GM23338 (cell line): Measurements from ENCODE around the gene EFTUD2. TPM values are rescaled to one million over a fixed set of nuclear protein-coding genes. Genes with fewer than 3 reads are reported as not detected.

Experiments
- ATAC-seq: fragments of 200-7000 bp; cut with Tn5 transposase; 3 replicates; pipeline ENCODE4 v1.9.1; 2020
- DNase-seq: peaks from one replicate; pipeline ENCODE4 v3.0.0-alpha.2; 2015; ENCODE audit warnings: low spot score
- H2AFZ ChIP-seq: fragments of 200-600 bp; sonication (generic); 2 replicates; pipeline ENCODE4 v1.8.0; 2016; ENCODE audit warnings: antibody characterized with exemption, mild to moderate bottlenecking, moderate library complexity
- H3F3A ChIP-seq: fragments of 200-600 bp; sonication (generic); replicated peaks from 2 replicates; pipeline ENCODE4 v1.8.0; 2017; ENCODE audit warnings: antibody characterized with exemption, mixed run types, low read depth
- H3K27ac ChIP-seq: fragments of 200-600 bp; sonication (generic); 2 replicates; pipeline ENCODE4 v1.6.1; 2016; ENCODE audit warnings: low read depth
- H3K27me3 ChIP-seq: fragments of 200-600 bp; sonication (generic); 2 replicates; pipeline ENCODE4 v1.8.0; 2016; ENCODE audit warnings: mild to moderate bottlenecking, mixed run types, moderate library complexity; ENCODE audit not compliant: insufficient read depth
- H3K36me3 ChIP-seq: fragments of 200-600 bp; sonication (generic); 2 replicates; pipeline ENCODE4 v1.8.0; 2016; ENCODE audit warnings: mild to moderate bottlenecking; ENCODE audit not compliant: insufficient read depth
- H3K4me1 ChIP-seq: fragments of 200-600 bp; sonication (generic); 2 replicates; pipeline ENCODE4 v1.8.0; 2016; ENCODE audit warnings: mild to moderate bottlenecking, moderate library complexity; ENCODE audit not compliant: insufficient read depth
- H3K4me2 ChIP-seq: fragments of 200-600 bp; sonication (generic); 2 replicates; pipeline ENCODE4 v1.7.1; 2017; ENCODE audit warnings: mixed run types
- H3K4me3 ChIP-seq: fragments of 200-600 bp; sonication (generic); 2 replicates; pipeline ENCODE4 v1.6.1; 2016; ENCODE audit warnings: mixed run types
- H3K79me2 ChIP-seq: fragments of 200-600 bp; sonication (generic); replicated peaks from 2 replicates; pipeline ENCODE4 v1.8.0; 2017; ENCODE audit warnings: mild to moderate bottlenecking; ENCODE audit not compliant: insufficient read depth
- H3K9me2 ChIP-seq: fragments of 200-600 bp; sonication (generic); 2 replicates; pipeline ENCODE4 v1.8.0; 2017; ENCODE audit not compliant: insufficient read depth
- H4K20me1 ChIP-seq: fragments of 200-600 bp; sonication (generic); replicated peaks from 2 replicates; pipeline ENCODE4 v1.8.0; 2017; ENCODE audit warnings: mild to moderate bottlenecking; ENCODE audit not compliant: insufficient read depth
- H3K27ac Mint-ChIP-seq: 2 replicates; pipeline ENCODE4 v1.8.0; 2020; ENCODE audit warnings: inconsistent platforms, mild to moderate bottlenecking, moderate library complexity, mixed read lengths
- H3K27me3 Mint-ChIP-seq: 3 replicates; pipeline ENCODE4 v1.8.0; 2022; ENCODE audit warnings: low read depth, mild to moderate bottlenecking, moderate library complexity, mixed read lengths, inconsistent platforms; ENCODE audit not compliant: insufficient read depth, poor library complexity
- H3K36me3 Mint-ChIP-seq: 3 replicates; pipeline ENCODE4 v1.8.0; 2021; ENCODE audit warnings: low read depth, mild to moderate bottlenecking, inconsistent platforms, moderate library complexity, mixed read lengths
- H3K4me1 Mint-ChIP-seq: 3 replicates; pipeline ENCODE4 v1.8.0; 2020; ENCODE audit warnings: mild to moderate bottlenecking, inconsistent platforms, mixed read lengths
- H3K4me3 Mint-ChIP-seq: 3 replicates; pipeline ENCODE4 v1.8.0; 2021; ENCODE audit warnings: moderate library complexity, mild to moderate bottlenecking, inconsistent platforms, mixed read lengths
- H3K9me3 Mint-ChIP-seq: 3 replicates; pipeline ENCODE4 v1.8.0; 2020; ENCODE audit warnings: moderate library complexity, mild to moderate bottlenecking, inconsistent platforms, mixed read lengths
- CREB1 ChIP-seq: fragments of 250-450 bp; sonication (Bioruptor Pico); IDR thresholded peaks from 2 replicates; pipeline ENCODE4 v1.5.0; 2020; ENCODE audit warnings: low read depth, mild to moderate bottlenecking, moderate library complexity
- ETS1 ChIP-seq: IDR thresholded peaks from 2 replicates; pipeline ENCODE4 v1.6.1; 2016; ENCODE audit warnings: antibody characterized with exemption
- EZH2 ChIP-seq: fragments of 200-600 bp; sonication (generic); IDR thresholded peaks from one replicate; pipeline ENCODE4 v1.8.0; 2017; ENCODE audit warnings: antibody characterized with exemption, mild to moderate bottlenecking, low read depth; ENCODE audit not compliant: unreplicated experiment
- EZH2phosphoT487 ChIP-seq: fragments of 200-600 bp; sonication (generic); IDR thresholded peaks from one replicate; pipeline ENCODE4 v1.8.1; 2018; ENCODE audit warnings: antibody characterized with exemption; ENCODE audit not compliant: unreplicated experiment
- JUNB ChIP-seq: IDR thresholded peaks from one replicate; pipeline ENCODE4 v1.6.1; 2016; ENCODE audit warnings: antibody characterized with exemption; ENCODE audit not compliant: unreplicated experiment
- POLR2AphosphoS5 ChIP-seq: IDR thresholded peaks from 2 replicates; pipeline ENCODE4 v1.6.1; 2016; ENCODE audit warnings: antibody characterized with exemption, low read depth
- STAT1 ChIP-seq: IDR thresholded peaks from one replicate; pipeline ENCODE4 v1.6.1; 2016; ENCODE audit warnings: antibody characterized with exemption; ENCODE audit not compliant: unreplicated experiment
- ZNF114 ChIP-seq: fragments of 250-450 bp; sonication (Bioruptor Pico); IDR thresholded peaks from 2 replicates; pipeline ENCODE4 v1.5.0; 2020; ENCODE audit warnings: mild to moderate bottlenecking, moderate library complexity
- ZNF331 ChIP-seq: fragments of 250-450 bp; sonication (Bioruptor Pico); IDR thresholded peaks from 2 replicates; pipeline ENCODE4 v1.5.0; 2020; ENCODE audit warnings: low read depth, mild to moderate bottlenecking, moderate library complexity
- ZNF462 ChIP-seq: fragments of 250-450 bp; sonication (Bioruptor Pico); IDR thresholded peaks from 2 replicates; pipeline ENCODE4 v1.5.0; 2020; ENCODE audit warnings: mild to moderate bottlenecking, moderate library complexity
- polyA plus RNA-seq: library from polyadenylated mRNA; unstranded; fragments of >200 nt; fragmentation: Nextera tagmentation; extraction: Ambion mirVana; gene quantifications from 2 replicates; pipeline ENCODE4 v1.2.1, GENCODE V29; 2016
- total RNA-seq: library from RNA; depleted of rRNA; stranded (reverse); fragments of >200 nt; shearing (Covaris generic); gene quantifications from 2 replicates; pipeline ENCODE4 v1.2.3, GENCODE V29; 2014
- TF ChIP-seq, protein P1 (sequence below): IDR thresholded peaks from one replicate; pipeline ENCODE4 v1.6.1; 2018; ENCODE audit warnings: antibody characterized with exemption; ENCODE audit not compliant: unreplicated experiment

Gene EFTUD2
- total and polyA plus RNA-seq, 2 experiments from 2014 or later, result 61.6 to 196 TPM

DNA sequence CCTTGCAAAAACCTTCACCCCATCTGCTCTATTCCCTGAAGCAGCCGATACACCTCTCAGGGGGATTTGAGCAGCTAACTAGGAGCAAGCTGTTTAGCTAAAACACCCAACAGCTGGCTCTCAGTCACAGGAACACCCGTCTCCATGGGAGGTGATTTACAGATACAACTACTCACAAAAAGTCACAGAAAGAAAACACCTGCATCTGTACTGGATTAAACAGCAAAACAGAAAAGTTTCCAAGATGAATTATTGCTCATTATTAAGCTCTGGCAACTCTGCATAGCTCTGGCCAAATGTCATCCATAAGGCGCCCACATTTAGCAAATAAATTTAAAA, 91.5 kb downstream of the EFTUD2 start:
- H4K20me1 ChIP-seq, result peaks cover 76% of the 10 kb centered on the region
- H3K27me3 Mint-ChIP-seq, result peaks cover 9% of the 10 kb centered on the region
- ATAC-seq, result peak; percentile 33; the same call in 2 of the 3 replicates
- H3K27me3 ChIP-seq, result no peaks in the 10 kb centered on the region
- DNase-seq, result no peak
- H3K27ac Mint-ChIP-seq, result no peak overlapping the region
- no peak for TF ChIP-seq ZNF331 (CRISPR knock-in tag)
- no peak for TF ChIP-seq ZNF114
- no peak for TF ChIP-seq CREB1
- TF ChIP-seq ZNF462, result no peak
- no peak for TF ChIP-seq POLR2AphosphoS5
- no peak for TF ChIP-seq JUNB
- no peak for TF ChIP-seq EZH2phosphoT487
- TF ChIP-seq STAT1, result no peak
- TF ChIP-seq, protein P1, sequence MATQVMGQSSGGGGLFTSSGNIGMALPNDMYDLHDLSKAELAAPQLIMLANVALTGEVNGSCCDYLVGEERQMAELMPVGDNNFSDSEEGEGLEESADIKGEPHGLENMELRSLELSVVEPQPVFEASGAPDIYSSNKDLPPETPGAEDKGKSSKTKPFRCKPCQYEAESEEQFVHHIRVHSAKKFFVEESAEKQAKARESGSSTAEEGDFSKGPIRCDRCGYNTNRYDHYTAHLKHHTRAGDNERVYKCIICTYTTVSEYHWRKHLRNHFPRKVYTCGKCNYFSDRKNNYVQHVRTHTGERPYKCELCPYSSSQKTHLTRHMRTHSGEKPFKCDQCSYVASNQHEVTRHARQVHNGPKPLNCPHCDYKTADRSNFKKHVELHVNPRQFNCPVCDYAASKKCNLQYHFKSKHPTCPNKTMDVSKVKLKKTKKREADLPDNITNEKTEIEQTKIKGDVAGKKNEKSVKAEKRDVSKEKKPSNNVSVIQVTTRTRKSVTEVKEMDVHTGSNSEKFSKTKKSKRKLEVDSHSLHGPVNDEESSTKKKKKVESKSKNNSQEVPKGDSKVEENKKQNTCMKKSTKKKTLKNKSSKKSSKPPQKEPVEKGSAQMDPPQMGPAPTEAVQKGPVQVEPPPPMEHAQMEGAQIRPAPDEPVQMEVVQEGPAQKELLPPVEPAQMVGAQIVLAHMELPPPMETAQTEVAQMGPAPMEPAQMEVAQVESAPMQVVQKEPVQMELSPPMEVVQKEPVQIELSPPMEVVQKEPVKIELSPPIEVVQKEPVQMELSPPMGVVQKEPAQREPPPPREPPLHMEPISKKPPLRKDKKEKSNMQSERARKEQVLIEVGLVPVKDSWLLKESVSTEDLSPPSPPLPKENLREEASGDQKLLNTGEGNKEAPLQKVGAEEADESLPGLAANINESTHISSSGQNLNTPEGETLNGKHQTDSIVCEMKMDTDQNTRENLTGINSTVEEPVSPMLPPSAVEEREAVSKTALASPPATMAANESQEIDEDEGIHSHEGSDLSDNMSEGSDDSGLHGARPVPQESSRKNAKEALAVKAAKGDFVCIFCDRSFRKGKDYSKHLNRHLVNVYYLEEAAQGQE, result no peak
- no peak for TF ChIP-seq EZH2
- TF ChIP-seq ETS1, result no peak
- H3K4me1 ChIP-seq, result peaks cover 9% of the 10 kb centered on the region; the same call in 1 of the 2 replicates
- H3K4me2 ChIP-seq, result no peak overlapping the region
- peaks cover 97% of the 10 kb centered on the region for H3K79me2 ChIP-seq
- no peak overlapping the region for H3K4me3 ChIP-seq
- peaks cover 57% of the 10 kb centered on the region for H3K36me3 Mint-ChIP-seq
- H3F3A ChIP-seq, result peaks cover 2% of the 10 kb centered on the region; the same call in 1 of the 2 replicates
- no peak overlapping the region for H2AFZ ChIP-seq
- peaks cover 27% of the 10 kb centered on the region for H3K36me3 ChIP-seq
- no peaks in the 10 kb centered on the region for H3K9me2 ChIP-seq
- H3K27ac ChIP-seq, result no peak overlapping the region
- H3K9me3 Mint-ChIP-seq, result no peaks in the 10 kb centered on the region
- no peak overlapping the region for H3K4me3 Mint-ChIP-seq
- peaks cover 6% of the 10 kb centered on the region; the same call in 2 of the 3 replicates for H3K4me1 Mint-ChIP-seq
